ENCODE data around the gene LIN7B. TPM values are rescaled to one million over a fixed set of nuclear protein-coding genes. Genes with fewer than 3 reads are reported as not detected.

The LIN7B gene
- total RNA-seq, 4 donors from 2014 or later, result 20.0 to 39.8 (median 32.3) TPM

- TF ChIP-seq CTCF (IDR thresholded peaks at IDR 0.05) (no peak), POLR2A (IDR thresholded peaks at IDR 0.05) (no peak), POLR2AphosphoS5 (IDR thresholded peaks at IDR 0.05) (no peak), EP300 (IDR thresholded peaks at IDR 0.05) (no peak)
- Histone ChIP-seq H3K36me3 (no peaks in the 10 kb centered on the region), H3K9me3 (no peaks in the 10 kb centered on the region), H3K27ac (no peak overlapping the region), H3K4me1 (peaks cover 43% of the 10 kb centered on the region), H3K4me3 (no peak overlapping the region), H3K27me3 (no peaks in the 10 kb centered on the region)
- no peak for DNase-seq (ENCODE audit: low spot score in 2 of 2)
- WGBS, result 89% methylated on average over 10 of the region's 10 CpGs
Observed at GRCh38 chr19:49153167-49153809, 39.1 kb downstream of the LIN7B start.

GRCh38 chr19:49154279-49154678, 40.1 kb downstream of the LIN7B start:
- no peaks in the 10 kb centered on the region for H3K36me3 ChIP-seq
- H3K27me3 ChIP-seq, result no peaks in the 10 kb centered on the region
- H3K4me1 ChIP-seq, result peaks cover 42% of the 10 kb centered on the region
- no peak for DNase-seq (ENCODE audit: low spot score in 2 of 2)
- WGBS, result 89% methylated on average over 6 of the region's 6 CpGs
- no peak overlapping the region for H3K27ac ChIP-seq
- TF ChIP-seq CTCF (IDR thresholded peaks at IDR 0.05) (no peak), POLR2A (IDR thresholded peaks at IDR 0.05) (no peak), EP300 (IDR thresholded peaks at IDR 0.05) (no peak), POLR2AphosphoS5 (IDR thresholded peaks at IDR 0.05) (no peak)
- no peak overlapping the region for H3K4me3 ChIP-seq
- H3K9me3 ChIP-seq, result no peaks in the 10 kb centered on the region

GRCh38 chr19:49155005-49155819, 41.0 kb downstream of the LIN7B start, which contains the start of gene HRC:
Gene HRC (minus strand): TSS chr19:49155396. CDS start chr19:49155237, 159 bp downstream.
- Histone ChIP-seq H3K4me1 (peaks cover 39% of the 10 kb centered on the region), H3K36me3 (no peaks in the 10 kb centered on the region), H3K4me3 (no peak within 1 kb of the TSS), H3K27me3 (no peaks in the 10 kb centered on the region), H3K9me3 (no peaks in the 10 kb centered on the region), H3K27ac (no peak within 1 kb of the TSS)
- TF ChIP-seq EP300 (IDR thresholded peaks at IDR 0.05) (no peak), POLR2A (IDR thresholded peaks at IDR 0.05) (no peak), POLR2AphosphoS5 (IDR thresholded peaks at IDR 0.05) (no peak), CTCF (IDR thresholded peaks at IDR 0.05) (no peak)
- no peak for DNase-seq (ENCODE audit: low spot score in 2 of 2)
- 66% methylated on average over 13 of the region's 19 CpGs for WGBS

GRCh38 chr19:49155820-49156346, 41.7 kb downstream of the LIN7B start:
- no peaks in the 10 kb centered on the region for H3K36me3 ChIP-seq
- WGBS, result 67% methylated on average over 4 of the region's 4 CpGs
- no peak overlapping the region for H3K27ac ChIP-seq
- peaks cover 34% of the 10 kb centered on the region for H3K4me1 ChIP-seq
- H3K27me3 ChIP-seq, result no peaks in the 10 kb centered on the region
- no peak for TF ChIP-seq CTCF (IDR thresholded peaks at IDR 0.05)
- no peak for TF ChIP-seq POLR2A (IDR thresholded peaks at IDR 0.05)
- no peak for TF ChIP-seq POLR2AphosphoS5 (IDR thresholded peaks at IDR 0.05)
- no peak for TF ChIP-seq EP300 (IDR thresholded peaks at IDR 0.05)
- no peak overlapping the region for H3K4me3 ChIP-seq
- no peaks in the 10 kb centered on the region for H3K9me3 ChIP-seq
- no peak for DNase-seq (ENCODE audit: low spot score in 2 of 2)

Data from suprapubic skin (tissue), 4 donors.